HEK293 (cell line): ENCODE measurements around the gene PRR13.
A peak's percentile ranks its signal among the peaks of the same experiment; 100 is the strongest.

Experiments
- CTCF ChIA-PET: fragments of 350-600 bp; formaldehyde crosslinking; extraction: SDS; loops from one replicate; lab custom pipeline; 2021; ENCODE audit warnings: antibody characterized with exemption; lab: Yijun Ruan, JAX
- POLR2A ChIA-PET: fragments of 300-600 bp; formaldehyde crosslinking; extraction: SDS; loops from one replicate; lab custom pipeline; 2020; ENCODE audit warnings: antibody characterized with exemption, inconsistent platforms; lab: Yijun Ruan, JAX
- H3K27ac ChIP-seq: fragments of 200-500 bp; sonication (Bioruptor generic); 2 replicates; pipeline ENCODE4 v1.5.1; 2014; ENCODE audit warnings: low read depth, low read length, control low read depth, inconsistent platforms; ENCODE audit errors: extremely low read depth
- H3K36me3 ChIP-seq, 2 experiments: fragments of 200-500 bp in 1 of 2; sonication (Bioruptor generic) in 1 of 2; 1 replicate in 1 of 2; 2 replicates in 1 of 2; pipeline ENCODE4 v1.5.1; 2014 to 2017; ENCODE audit warnings: inconsistent platforms in 2 of 2, low read length in 2 of 2; ENCODE audit not compliant: control insufficient read depth in 2 of 2, insufficient read depth in 1 of 2
- H3K4me1 ChIP-seq: fragments of 200-500 bp; sonication (Bioruptor generic); 2 replicates; pipeline ENCODE4 v1.5.1; 2014; ENCODE audit warnings: mild to moderate bottlenecking, low read length, inconsistent platforms; ENCODE audit not compliant: control insufficient read depth, insufficient read depth
- H3K4me3 ChIP-seq: 2 replicates; pipeline ENCODE4 v1.5.1; 2011; ENCODE audit warnings: low read depth, mild to moderate bottlenecking, control low read depth, low read length, moderate library complexity
- H3K9me3 ChIP-seq: fragments of 200-500 bp; sonication (Bioruptor generic); 2 replicates; pipeline ENCODE4 v1.5.1; 2014; ENCODE audit warnings: low read depth, low read length, inconsistent platforms; ENCODE audit not compliant: control insufficient read depth, insufficient read depth
- GLI2 ChIP-seq: fragments of 450-650 bp; formaldehyde crosslinking; IDR thresholded peaks from 2 replicates; pipeline ENCODE4; 2017; ENCODE audit warnings: missing biosample characterization, missing genetic modification characterization, low read depth, borderline replicate concordance
- HOXA7 ChIP-seq: sonication (generic); formaldehyde crosslinking; IDR thresholded peaks from 2 replicates; pipeline ENCODE4 v1.8.1; 2022; ENCODE audit warnings: missing genetic modification reagents, borderline replicate concordance
- IKZF3 ChIP-seq: fragments of 450-650 bp; IDR thresholded peaks from 2 replicates; pipeline ENCODE4 v1.5.0; 2018; ENCODE audit warnings: missing biosample characterization, mild to moderate bottlenecking, missing genetic modification characterization, moderate library complexity
- KLF10 ChIP-seq: fragments of 450-650 bp; IDR thresholded peaks from 2 replicates; pipeline ENCODE4 v1.5.1; 2018; ENCODE audit warnings: missing biosample characterization, mild to moderate bottlenecking, missing genetic modification characterization
- PRDM10 ChIP-seq: fragments of 450-650 bp; formaldehyde crosslinking; IDR thresholded peaks from 2 replicates; pipeline ENCODE4 v1.5.1; 2016; ENCODE audit warnings: missing biosample characterization, missing genetic modification characterization
- ZBTB48 ChIP-seq: fragments of 450-650 bp; formaldehyde crosslinking; IDR thresholded peaks from 2 replicates; pipeline ENCODE4 v1.5.1; 2016; ENCODE audit warnings: missing biosample characterization, missing genetic modification characterization
- ZNF488 ChIP-seq: fragments of 450-650 bp; formaldehyde crosslinking; IDR thresholded peaks from 2 replicates; pipeline ENCODE4 v1.5.1; 2016; ENCODE audit warnings: missing biosample characterization, missing genetic modification characterization
- ZNF530 ChIP-seq: fragments of 450-650 bp; formaldehyde crosslinking; IDR thresholded peaks from 2 replicates; pipeline ENCODE4 v1.5.1; 2016; ENCODE audit warnings: low read depth, missing biosample characterization, missing genetic modification characterization
- ZNF571 ChIP-seq: fragments of 450-650 bp; formaldehyde crosslinking; IDR thresholded peaks from 2 replicates; pipeline ENCODE4 v1.5.0; 2017; ENCODE audit warnings: missing biosample characterization, missing genetic modification characterization
- ZNF596 ChIP-seq: fragments of 450-650 bp; IDR thresholded peaks from 2 replicates; pipeline ENCODE4 v1.5.0; 2018; ENCODE audit warnings: missing biosample characterization, mild to moderate bottlenecking, missing genetic modification characterization, moderate library complexity
- ZNF600 ChIP-seq: fragments of 450-650 bp; formaldehyde crosslinking; IDR thresholded peaks from 2 replicates; pipeline ENCODE4 v1.5.1; 2016; ENCODE audit warnings: missing biosample characterization, missing genetic modification characterization
- ZNF76 ChIP-seq: fragments of 450-650 bp; formaldehyde crosslinking; IDR thresholded peaks from 2 replicates; pipeline ENCODE4; 2016; ENCODE audit warnings: low read depth, missing biosample characterization, missing genetic modification characterization, borderline replicate concordance
- ZNF768 ChIP-seq: fragments of 450-650 bp; formaldehyde crosslinking; IDR thresholded peaks from 2 replicates; pipeline ENCODE4 v1.5.1; 2018; ENCODE audit warnings: missing biosample characterization, mild to moderate bottlenecking, missing genetic modification characterization
- TF ChIP-seq, protein P1 (sequence below): fragments of 450-650 bp; formaldehyde crosslinking; IDR thresholded peaks from 2 replicates; pipeline ENCODE4 v1.5.1; 2016; ENCODE audit warnings: missing biosample characterization, missing genetic modification characterization
- TF ChIP-seq, protein P2 (sequence below): fragments of 450-650 bp; formaldehyde crosslinking; IDR thresholded peaks from 2 replicates; pipeline ENCODE4 v1.5.1; 2016; ENCODE audit warnings: missing biosample characterization, missing genetic modification characterization

Gene PRR13

GRCh38 chr12:53468282-53468681 is 26.7 kb downstream of the PRR13 start:
- CTCF ChIA-PET: interaction anchor here (0.8 to 1.3 kb wide), 2 partner anchors 8 to 115 kb away, joined by 3 to 4 read pairs; no protein-coding TSS in a partner anchor
- Histone ChIP-seq H3K4me3 (no peak overlapping the region), H3K27ac (no peak overlapping the region), H3K4me1 (no peaks in the 10 kb centered on the region), H3K36me3 (peaks cover 94 to 99% of the 10 kb centered on the region in 2 experiments), H3K9me3 (no peaks in the 10 kb centered on the region)
- POLR2A ChIA-PET: interaction anchor here (1.4 kb wide), 2 partner anchors 10 to 11 kb away, joined by 3 read pairs; no protein-coding TSS in a partner anchor
- TF ChIP-seq ZBTB48 (no peak), ZNF768 (tag by site-specific recombination) (no peak), KLF10 (no peak), PRDM10 (peak; percentile 90), ZNF600 (tag by site-specific recombination) (no peak)
- TF ChIP-seq, all 188 proteins: peak for 1

- H3K4me3 ChIP-seq: no peak overlapping the region
- no peaks in the 10 kb centered on the region for H3K9me3 ChIP-seq
- no peak overlapping the region; the same call in 1 of the 2 replicates for H3K27ac ChIP-seq
- CTCF ChIA-PET: interaction anchor here (0.6 to 1.0 kb wide), 3 partner anchors 9 to 17 kb away, joined by 3 read pairs; no protein-coding TSS in a partner anchor
- H3K4me1 ChIP-seq: no peaks in the 10 kb centered on the region
- no peak for TF ChIP-seq ZNF571 (tag by site-specific recombination)
- TF ChIP-seq, protein P1, sequence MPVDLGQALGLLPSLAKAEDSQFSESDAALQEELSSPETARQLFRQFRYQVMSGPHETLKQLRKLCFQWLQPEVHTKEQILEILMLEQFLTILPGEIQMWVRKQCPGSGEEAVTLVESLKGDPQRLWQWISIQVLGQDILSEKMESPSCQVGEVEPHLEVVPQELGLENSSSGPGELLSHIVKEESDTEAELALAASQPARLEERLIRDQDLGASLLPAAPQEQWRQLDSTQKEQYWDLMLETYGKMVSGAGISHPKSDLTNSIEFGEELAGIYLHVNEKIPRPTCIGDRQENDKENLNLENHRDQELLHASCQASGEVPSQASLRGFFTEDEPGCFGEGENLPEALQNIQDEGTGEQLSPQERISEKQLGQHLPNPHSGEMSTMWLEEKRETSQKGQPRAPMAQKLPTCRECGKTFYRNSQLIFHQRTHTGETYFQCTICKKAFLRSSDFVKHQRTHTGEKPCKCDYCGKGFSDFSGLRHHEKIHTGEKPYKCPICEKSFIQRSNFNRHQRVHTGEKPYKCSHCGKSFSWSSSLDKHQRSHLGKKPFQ (tag by site-specific recombination): 0 out of 2 replicates have a peak, but pooled peaks have one; percentile 53
- TF ChIP-seq GLI2 (tag by site-specific recombination): no peak
- no peak for TF ChIP-seq ZNF488 (tag by site-specific recombination)
- TF ChIP-seq HOXA7: no peak
- no peak for TF ChIP-seq ZNF596 (tag by site-specific recombination)
- TF ChIP-seq ZNF76 (tag by site-specific recombination): no peak
- peak; percentile 65 for TF ChIP-seq IKZF3
- TF ChIP-seq, protein P2, sequence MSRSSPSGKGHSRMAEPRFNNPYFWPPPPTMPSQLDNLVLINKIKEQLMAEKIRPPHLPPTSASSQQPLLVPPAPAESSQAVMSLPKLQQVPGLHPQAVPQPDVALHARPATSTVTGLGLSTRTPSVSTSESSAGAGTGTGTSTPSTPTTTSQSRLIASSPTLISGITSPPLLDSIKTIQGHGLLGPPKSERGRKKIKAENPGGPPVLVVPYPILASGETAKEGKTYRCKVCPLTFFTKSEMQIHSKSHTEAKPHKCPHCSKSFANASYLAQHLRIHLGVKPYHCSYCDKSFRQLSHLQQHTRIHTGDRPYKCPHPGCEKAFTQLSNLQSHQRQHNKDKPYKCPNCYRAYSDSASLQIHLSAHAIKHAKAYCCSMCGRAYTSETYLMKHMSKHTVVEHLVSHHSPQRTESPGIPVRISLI (tag by site-specific recombination): no peak
- no peak for TF ChIP-seq ZNF530 (tag by site-specific recombination)
- TF ChIP-seq, all 188 proteins: peak for 2
- POLR2A ChIA-PET: interaction anchor here (0.6 to 1.6 kb wide), 8 partner anchors 10 to 118 kb away, joined by 3 to 11 read pairs (median 4); partner anchors contain the start of genes MAP3K12 and TARBP2
- H3K36me3 ChIP-seq: peaks cover 93 to 99% of the 10 kb centered on the region in 2 experiments
Measured at GRCh38 chr12:53472056-53472582, 30.6 kb downstream of the PRR13 start.
